Mucosa of descending colon (tissue), 3 donors: ENCODE measurements around the gene OR6V1. TPM values are rescaled to one million over a fixed set of nuclear protein-coding genes. Genes with fewer than 3 reads are reported as not detected.

ENCODE experiments used
- ATAC-seq: fragments of 200-7000 bp; cut with Tn5 transposase; one replicate; pipeline ENCODE4 v1.9.1; 2020; ENCODE audit warnings: mild to moderate bottlenecking, moderate library complexity
- DNase-seq, 3 donors: peaks; one replicate each; pipeline ENCODE4 v3.0.0-alpha.2; 2020
- H3K36me3 ChIP-seq: fragments of 200-600 bp; one replicate; pipeline ENCODE4 v1.8.0; 2021; ENCODE audit warnings: low read depth, mild to moderate bottlenecking
- H3K4me1 ChIP-seq: fragments of 200-600 bp; one replicate; pipeline ENCODE4 v1.8.0; 2021; ENCODE audit warnings: low read depth, mild to moderate bottlenecking
- H3K4me3 ChIP-seq: fragments of 200-600 bp; one replicate; pipeline ENCODE4 v1.8.0; 2021; ENCODE audit warnings: mild to moderate bottlenecking
- H3K9me3 ChIP-seq: fragments of 200-600 bp; one replicate; pipeline ENCODE4 v1.8.0; 2021; ENCODE audit warnings: mild to moderate bottlenecking
- intact Hi-C, 2 donors: fragments of 100-400 bp; cut with DNase I in 1 of 2; cut with micrococcal nuclease in 1 of 2; formaldehyde crosslinking; loops; one replicate each; pipeline versions ENCODE4 v1.11.0 to v1.11.1; 2022; cut with DNase I, micrococcal nuclease
- long read RNA-seq, 2 donors: library from polyadenylated mRNA; unstranded; transcript quantifications; one replicate each; pipeline ENCODE4 v2.0.0, GENCODE V29; 2019 to 2021
- total RNA-seq, 3 donors: library from RNA; stranded (reverse); fragmentation: NEBNext Ultra II Directional in 2 of 3; extraction: Animal tissue kit (Norgen Biotek cat#: 25700) in 2 of 3; gene quantifications; one replicate each; pipeline versions ENCODE4 v1.2.1 to v1.2.4, GENCODE V29; 2021 to 2023
- TF ChIP-seq, protein P1 (sequence below): fragments of 200-600 bp; IDR thresholded peaks from one replicate; pipeline ENCODE4 v1.8.0; 2022; ENCODE audit warnings: antibody characterized with exemption, mild to moderate bottlenecking
- donor health status: DM: no; HTN: no; CAD: no; lungs with moderate emphysema.
- donor health status: DM: no; HTN: no; CAD: no.
- donor health status: DM: no; HTN: yes; CAD: no.

The OR6V1 gene, protein sequence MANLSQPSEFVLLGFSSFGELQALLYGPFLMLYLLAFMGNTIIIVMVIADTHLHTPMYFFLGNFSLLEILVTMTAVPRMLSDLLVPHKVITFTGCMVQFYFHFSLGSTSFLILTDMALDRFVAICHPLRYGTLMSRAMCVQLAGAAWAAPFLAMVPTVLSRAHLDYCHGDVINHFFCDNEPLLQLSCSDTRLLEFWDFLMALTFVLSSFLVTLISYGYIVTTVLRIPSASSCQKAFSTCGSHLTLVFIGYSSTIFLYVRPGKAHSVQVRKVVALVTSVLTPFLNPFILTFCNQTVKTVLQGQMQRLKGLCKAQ
- total RNA-seq, result not detected
- long read RNA-seq, donor 1, result 0 reads
- long read RNA-seq, donor 2, result 0 reads

DNA sequence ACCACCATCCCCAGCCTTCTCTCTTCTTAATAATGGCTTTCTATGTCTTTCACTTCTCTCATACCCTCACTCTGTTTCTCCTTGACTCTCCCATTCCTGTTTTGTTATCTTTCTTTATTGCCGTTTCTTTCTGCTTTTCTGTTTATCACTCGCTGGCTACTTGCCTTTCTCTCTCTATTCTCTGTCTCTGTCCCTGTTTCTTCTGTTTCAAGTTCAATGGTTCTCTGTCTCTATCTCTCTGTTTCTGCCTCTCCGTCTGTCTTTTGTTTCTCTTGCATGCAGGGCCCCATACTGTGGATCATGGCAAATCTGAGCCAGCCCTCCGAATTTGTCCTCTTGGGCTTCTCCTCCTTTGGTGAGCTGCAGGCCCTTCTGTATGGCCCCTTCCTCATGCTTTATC is at the start of gene OR6V1:
TSS of gene OR6V1 (plus strand) at position 301 of the 400 bp plus-strand sequence. CDS start at position 301, 0 bp downstream.
- no peak for ATAC-seq
- intact Hi-C loops, result no loop called here
- no peaks in the 10 kb centered on the region for H3K36me3 ChIP-seq
- TF ChIP-seq, protein P1, sequence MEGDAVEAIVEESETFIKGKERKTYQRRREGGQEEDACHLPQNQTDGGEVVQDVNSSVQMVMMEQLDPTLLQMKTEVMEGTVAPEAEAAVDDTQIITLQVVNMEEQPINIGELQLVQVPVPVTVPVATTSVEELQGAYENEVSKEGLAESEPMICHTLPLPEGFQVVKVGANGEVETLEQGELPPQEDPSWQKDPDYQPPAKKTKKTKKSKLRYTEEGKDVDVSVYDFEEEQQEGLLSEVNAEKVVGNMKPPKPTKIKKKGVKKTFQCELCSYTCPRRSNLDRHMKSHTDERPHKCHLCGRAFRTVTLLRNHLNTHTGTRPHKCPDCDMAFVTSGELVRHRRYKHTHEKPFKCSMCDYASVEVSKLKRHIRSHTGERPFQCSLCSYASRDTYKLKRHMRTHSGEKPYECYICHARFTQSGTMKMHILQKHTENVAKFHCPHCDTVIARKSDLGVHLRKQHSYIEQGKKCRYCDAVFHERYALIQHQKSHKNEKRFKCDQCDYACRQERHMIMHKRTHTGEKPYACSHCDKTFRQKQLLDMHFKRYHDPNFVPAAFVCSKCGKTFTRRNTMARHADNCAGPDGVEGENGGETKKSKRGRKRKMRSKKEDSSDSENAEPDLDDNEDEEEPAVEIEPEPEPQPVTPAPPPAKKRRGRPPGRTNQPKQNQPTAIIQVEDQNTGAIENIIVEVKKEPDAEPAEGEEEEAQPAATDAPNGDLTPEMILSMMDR, result no peak
- no peaks in the 10 kb centered on the region for H3K9me3 ChIP-seq
- H3K4me1 ChIP-seq, result no peaks in the 10 kb centered on the region
- H3K4me3 ChIP-seq, result no peak within 1 kb of the TSS
- no peak for DNase-seq

DNA sequence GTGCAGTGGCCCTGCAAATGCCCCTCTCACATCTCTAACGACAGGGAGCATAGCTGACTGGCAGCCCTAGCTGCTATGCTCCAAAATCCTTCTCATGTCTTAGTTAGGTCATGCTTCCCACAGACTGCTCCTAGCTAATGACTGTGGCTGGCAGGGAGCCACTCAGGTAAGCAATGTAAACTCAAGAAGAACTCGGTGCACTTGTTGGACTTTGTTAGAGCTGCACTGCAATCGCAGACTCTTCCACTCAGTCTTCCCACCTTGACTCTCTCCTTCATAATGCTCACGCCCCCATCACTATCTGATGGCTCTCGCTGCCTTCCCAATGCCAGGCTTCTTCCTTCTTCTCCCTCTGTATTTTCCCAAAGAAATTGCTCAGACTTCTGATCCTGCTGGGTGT is 49.2 kb upstream of the OR6V1 start:
- TF ChIP-seq, protein P1, result no peak
- peak in 2 of 3 donors; percentile 38 to 60 for DNase-seq
- Histone ChIP-seq H3K9me3 (no peaks in the 10 kb centered on the region), H3K4me1 (no peaks in the 10 kb centered on the region), H3K36me3 (no peaks in the 10 kb centered on the region), H3K4me3 (no peak overlapping the region)
- intact Hi-C loops, result loop anchor here in 1 of 2 donors (10.0 kb wide), 1 partner anchor 148 kb away; the partner anchor contains the start of gene EPHB6
- peak; percentile 52 for ATAC-seq

DNA sequence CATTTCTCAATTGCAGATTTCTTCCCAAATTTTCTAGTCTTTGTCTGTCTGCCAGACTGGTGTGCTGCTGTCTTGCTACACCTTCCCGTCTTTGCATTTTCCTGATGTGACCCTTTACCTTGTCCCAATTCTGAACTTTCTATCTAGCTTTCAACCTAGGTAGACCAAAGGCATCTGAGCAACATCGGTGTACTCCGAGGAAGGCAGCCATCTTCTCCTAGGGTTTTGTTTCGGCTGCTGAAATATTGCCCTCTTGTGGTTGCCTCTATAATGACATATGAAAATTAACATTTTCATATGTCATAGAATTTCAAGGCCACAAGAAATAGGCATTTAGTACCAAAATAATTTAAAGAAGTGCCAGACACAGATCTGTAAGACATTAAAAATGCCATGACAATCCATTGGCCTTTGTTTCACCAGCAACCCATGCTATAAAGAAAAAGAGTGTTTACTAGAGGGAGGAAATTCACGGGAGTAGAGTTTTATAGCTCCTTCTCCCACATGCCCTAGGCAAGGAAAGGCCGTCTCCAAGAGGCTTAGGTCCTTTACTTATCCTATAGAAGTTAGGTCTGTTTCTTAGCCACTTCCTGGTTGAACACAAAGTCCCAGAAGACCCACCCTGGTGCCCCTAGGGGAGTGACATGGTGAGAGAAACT is 48.6 kb upstream of the OR6V1 start:
- TF ChIP-seq, protein P1, result peak; percentile 49
- Histone ChIP-seq H3K4me1 (no peaks in the 10 kb centered on the region), H3K9me3 (no peaks in the 10 kb centered on the region), H3K4me3 (no peak overlapping the region), H3K36me3 (no peaks in the 10 kb centered on the region)
- DNase-seq, result peak in 1 of 3 donors; percentile 27
- intact Hi-C loops, result loop anchor here in 1 of 2 donors (10.0 kb wide), 1 partner anchor 149 kb away; the partner anchor contains the start of gene EPHB6
- ATAC-seq, result peak; percentile 82

DNA sequence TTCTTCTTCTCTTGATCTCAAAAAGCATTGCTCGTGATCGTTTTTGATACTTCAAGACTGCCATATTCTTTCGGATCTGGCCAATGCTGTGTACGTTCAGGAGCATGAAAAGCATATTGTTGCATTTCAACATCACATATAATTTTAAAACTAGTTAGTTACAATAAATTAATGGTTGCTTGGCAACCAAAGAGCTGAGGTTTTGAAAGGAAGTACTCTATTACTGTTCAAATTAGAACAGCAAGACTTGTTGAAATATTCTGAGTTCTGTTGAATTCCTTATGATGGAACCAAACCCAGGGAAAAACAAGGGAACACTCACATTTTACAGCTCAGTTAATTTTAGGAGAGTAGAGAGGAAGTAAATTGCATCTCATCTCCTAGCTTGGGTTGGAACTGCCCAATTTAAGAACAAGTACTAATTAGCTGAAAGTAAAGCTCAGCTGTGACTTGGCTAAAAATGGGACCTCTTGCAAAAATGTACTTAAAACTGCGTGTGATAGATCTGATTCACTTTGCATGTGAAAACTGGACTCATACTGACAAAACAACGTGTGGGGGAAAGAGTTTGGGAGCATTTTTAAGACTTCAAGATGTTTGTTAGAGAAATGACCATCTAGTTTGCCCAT is 46.4 kb upstream of the OR6V1 start:
- H3K4me1 ChIP-seq, result no peaks in the 10 kb centered on the region
- ATAC-seq (no peak), DNase-seq (no peak)
- intact Hi-C loops, result loop anchor here (2.0 to 10.0 kb wide), 3 partner anchors 151 to 212 kb away; partner anchors contain the start of gene EPHB6 (in 1 of the 2)
- no peak overlapping the region for H3K4me3 ChIP-seq
- TF ChIP-seq, protein P1, result no peak
- H3K9me3 ChIP-seq, result no peaks in the 10 kb centered on the region
- H3K36me3 ChIP-seq, result no peaks in the 10 kb centered on the region

DNA sequence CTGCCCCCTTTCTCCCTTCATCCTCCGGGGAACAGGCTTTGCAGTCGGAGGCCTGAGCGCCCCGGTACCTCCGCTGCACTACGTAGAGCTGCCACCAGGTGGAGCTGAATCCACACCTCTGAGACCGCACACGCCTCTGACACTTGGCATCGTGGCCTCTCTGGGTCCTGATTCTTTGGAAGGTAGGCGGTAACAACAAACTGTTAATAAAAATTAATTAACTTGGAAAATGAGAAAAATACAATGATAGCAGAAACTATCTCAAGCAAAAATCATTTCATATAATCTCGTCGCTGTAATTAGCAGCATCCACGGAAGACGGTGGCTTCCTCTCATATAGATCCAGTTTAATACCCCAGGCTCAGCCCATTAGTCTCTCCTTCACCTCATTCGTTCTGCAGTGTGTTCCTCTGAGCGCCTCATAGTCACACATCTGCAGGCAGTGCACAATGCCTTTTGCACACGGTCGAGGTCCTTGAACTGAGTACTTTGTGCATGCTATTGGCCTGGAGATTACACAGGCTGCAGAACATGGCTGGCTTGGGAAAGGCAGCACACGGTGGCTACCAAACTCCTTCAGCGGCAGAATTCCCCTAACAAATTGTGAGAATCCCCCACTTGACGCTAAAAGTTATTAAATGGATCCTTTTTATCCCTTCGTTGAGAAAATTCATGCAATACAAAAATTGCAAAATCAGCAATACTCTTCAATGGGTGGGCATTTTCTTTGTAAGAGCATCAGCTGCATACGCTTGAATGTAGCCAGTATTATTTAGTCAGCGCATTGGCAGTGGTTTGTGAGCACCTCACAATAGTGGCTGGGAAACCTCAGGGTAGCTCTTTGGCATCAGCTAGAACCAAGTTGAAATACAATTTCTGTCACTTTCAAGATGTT is 43.9 kb upstream of the OR6V1 start:
- no peak overlapping the region for H3K4me3 ChIP-seq
- no peaks in the 10 kb centered on the region for H3K4me1 ChIP-seq
- peak; percentile 74 to 90 (median 86) for DNase-seq
- ATAC-seq, result peak; percentile 96
- intact Hi-C loops, result loop anchor here in 1 of 2 donors (5.0 to 10.0 kb wide), 2 partner anchors 153 to 209 kb away; partner anchors contain the start of gene EPHB6
- TF ChIP-seq, protein P1, result peak; percentile 92
- H3K9me3 ChIP-seq, result no peaks in the 10 kb centered on the region
- no peaks in the 10 kb centered on the region for H3K36me3 ChIP-seq
